ENCODE results near the gene COQ5. TPM values are rescaled to one million over a fixed set of nuclear protein-coding genes. Genes with fewer than 3 reads are reported as not detected.
"Not testable (repeated sequence)": the region's sequence is repeated elsewhere in the genome, so short reads cannot be mapped to it uniquely, and the experiment has no call there.

COQ5 gene
- polyA plus RNA-seq (ENCODE audit: insufficient read length in 4 of 4) = 10 to 100 TPM; 53.9 to 70.1 (median 66.9) TPM

GRCh38 chr12:120528861-120529525 is at the start of gene COQ5:
Gene COQ5, minus strand, starts transcription at chr12:120529158. Its CDS starts 17 bp downstream, at chr12:120529141.
- peak in 3 of 4 donors; percentile 81 to 92 (median 88) for DNase-seq (ENCODE audit: low read depth in 4 of 4, low spot score in 2 of 4)

DNA sequence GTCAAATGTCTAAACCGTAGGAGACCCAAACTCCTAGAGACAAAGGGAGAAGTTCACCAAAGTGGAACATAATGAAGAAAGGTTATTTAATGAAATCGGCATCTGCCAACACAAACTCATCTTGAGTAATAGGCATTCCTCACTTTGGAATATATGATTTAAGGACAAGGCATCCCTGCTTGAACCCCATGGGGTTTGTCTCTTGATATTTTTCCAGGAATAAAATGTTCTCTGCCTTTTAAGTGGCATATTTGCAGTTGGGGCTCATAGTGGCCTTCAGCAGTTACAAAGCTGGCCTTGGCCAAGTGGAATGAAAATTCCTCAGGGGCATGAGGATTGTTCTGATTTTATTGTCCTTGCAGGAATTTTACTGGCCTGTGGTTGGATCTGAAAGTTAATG is 45.1 kb upstream of the COQ5 start:
- no peak for DNase-seq (ENCODE audit: low read depth in 4 of 4, low spot score in 2 of 4)

DNA sequence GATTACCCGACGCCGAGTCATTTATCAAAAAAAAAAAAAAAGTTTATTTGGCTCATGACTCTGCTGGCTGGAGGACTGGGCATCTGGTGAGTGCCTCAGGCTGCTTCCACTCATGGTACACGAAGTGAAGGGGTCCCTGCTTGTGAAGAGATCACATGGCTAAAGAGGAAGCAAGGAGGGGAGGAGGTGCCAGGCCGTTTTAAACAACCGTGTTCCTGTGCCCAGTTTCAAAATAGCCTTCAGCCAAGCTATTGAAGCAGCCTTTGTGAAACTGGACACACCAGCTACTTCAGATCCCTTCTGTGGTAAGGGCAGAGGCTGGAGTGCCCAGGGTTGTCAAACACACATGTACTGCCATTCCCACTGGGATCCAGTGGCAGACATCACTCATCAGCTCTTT is 44.6 kb upstream of the COQ5 start:
- no peak for DNase-seq (ENCODE audit: low read depth in 4 of 4, low spot score in 2 of 4)

- no peak for DNase-seq (ENCODE audit: low read depth in 4 of 4, low spot score in 2 of 4)
Observed at GRCh38 chr12:120571299-120571698, 42.3 kb upstream of the COQ5 start.

GRCh38 chr12:120563495-120563894 is 34.5 kb upstream of the COQ5 start:
- no peak for DNase-seq (ENCODE audit: low read depth in 4 of 4, low spot score in 2 of 4)

DNA sequence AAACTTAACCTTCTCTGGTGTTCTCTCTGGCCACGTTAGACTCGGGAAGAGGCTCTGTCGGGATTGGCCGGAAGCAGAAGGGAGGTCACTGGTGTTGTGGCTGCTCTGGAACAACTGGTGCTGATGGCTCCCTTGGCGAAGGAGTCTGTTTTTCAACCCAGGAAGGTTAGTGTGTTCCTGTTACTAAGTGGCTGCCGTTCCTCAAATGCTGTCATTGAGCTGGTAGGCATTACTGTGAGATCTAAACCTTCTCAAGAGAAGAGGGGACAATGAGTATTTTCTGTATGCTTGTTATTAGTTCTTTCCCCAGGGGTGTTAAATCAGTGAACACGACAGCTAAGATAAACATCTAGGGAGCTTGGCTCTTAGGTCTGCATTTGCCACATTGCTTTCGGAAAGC is 33.9 kb upstream of the COQ5 start:
- DNase-seq (ENCODE audit: low read depth in 4 of 4, low spot score in 2 of 4) = no peak

DNA sequence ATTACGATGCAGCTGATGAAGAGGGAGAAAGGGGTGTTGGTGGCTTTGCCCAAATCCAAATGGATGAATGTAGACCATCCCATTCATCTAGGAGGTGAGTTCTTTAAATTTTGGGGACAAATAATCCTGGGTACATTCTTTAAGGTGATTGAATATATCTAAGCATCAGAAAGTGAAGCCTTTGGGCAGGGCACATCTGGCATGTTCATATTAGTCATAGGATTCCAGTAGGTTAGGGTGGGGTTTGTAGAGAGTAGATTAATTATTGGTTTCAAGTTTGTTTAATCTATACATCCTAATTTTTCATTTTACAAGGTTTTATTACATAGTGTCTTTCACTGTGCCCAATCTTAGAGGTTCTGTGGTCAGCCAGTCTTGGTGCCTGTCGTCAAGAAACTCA is 28.6 kb upstream of the COQ5 start:
- no peak for DNase-seq (ENCODE audit: low read depth in 4 of 4, low spot score in 2 of 4)

DNA sequence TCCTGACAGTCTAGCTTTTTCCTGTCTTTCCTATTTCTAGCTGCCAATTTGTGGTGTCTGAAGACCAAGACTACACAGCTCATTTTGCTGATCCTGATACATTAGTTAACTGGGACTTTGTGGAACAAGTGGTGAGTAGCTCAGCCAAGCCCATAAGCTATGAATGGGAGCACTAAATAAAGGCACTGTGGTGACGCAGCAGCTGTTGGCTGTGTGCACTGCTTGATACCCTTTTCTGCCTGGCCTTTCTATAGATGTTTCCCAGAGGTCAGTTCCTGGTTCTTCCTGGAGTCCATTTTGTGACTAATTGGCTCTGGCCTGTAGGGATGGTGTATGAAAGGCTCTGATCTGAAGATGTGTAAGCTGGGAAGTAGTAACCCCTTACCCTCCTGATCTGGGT is 25.7 kb upstream of the COQ5 start:
- no peak for DNase-seq (ENCODE audit: low read depth in 4 of 4, low spot score in 2 of 4)

DNA sequence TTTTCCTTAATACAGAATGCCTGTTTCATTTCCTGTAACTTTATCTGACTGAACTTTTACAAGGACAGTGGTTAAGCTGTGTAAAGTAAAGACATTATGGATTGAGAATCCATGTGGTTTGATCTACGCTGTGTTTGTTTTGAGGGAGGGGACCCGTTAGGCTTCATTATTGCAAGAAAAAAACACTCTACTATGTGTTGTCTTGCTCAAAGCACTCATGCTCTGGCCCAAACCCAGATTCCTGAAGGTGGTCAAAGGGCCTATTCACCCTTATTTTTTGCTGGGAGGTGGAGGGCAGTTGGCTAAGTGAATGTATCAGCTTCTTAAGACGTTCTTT is 17.1 kb upstream of the COQ5 start:
- DNase-seq (ENCODE audit: low read depth in 4 of 4, low spot score in 2 of 4) = no peak

DNA sequence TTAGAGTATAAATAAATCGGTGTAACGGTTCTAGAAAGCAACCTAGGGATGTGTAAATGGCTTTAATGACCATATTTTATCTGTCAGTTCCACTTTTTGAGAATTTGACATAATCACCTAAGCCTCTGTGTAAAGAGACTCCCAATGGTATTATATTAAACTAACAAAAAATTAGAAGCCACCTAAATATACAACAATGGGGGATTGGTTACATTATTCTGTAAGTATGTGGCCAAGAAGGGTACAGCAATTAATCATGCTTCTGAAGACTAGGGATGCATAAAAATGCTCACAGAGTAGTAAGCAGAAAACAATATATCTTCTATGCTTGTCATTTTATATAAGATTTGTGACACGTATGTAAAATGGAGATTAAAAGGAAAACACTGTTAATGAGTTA is 15.7 kb upstream of the COQ5 start:
- no peak for DNase-seq (ENCODE audit: low read depth in 4 of 4, low spot score in 2 of 4)

- no peak for DNase-seq (ENCODE audit: low read depth in 4 of 4, low spot score in 2 of 4)
Observed at GRCh38 chr12:120542166-120542565, 13.2 kb upstream of the COQ5 start.

DNA sequence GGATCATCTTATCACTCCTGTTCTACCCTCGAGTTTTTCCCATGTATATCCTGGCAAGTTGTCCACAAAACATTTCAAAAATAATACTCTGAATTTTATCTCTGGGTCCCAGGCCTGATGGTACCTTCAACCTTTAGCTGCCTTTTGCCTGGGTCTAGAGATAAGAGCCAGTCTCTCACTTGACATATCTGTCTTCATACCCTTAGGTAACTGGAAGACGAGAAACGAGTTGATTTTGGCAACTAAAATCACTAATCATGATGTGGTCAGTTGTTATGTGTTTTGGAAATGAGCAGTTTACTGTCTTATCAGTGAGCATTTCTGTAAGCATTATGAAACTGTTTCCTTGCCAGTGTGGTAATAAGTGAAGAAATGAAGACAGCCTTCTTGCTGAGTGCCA is 11.5 kb upstream of the COQ5 start:
- DNase-seq (ENCODE audit: low read depth in 4 of 4, low spot score in 2 of 4) = no peak

DNA sequence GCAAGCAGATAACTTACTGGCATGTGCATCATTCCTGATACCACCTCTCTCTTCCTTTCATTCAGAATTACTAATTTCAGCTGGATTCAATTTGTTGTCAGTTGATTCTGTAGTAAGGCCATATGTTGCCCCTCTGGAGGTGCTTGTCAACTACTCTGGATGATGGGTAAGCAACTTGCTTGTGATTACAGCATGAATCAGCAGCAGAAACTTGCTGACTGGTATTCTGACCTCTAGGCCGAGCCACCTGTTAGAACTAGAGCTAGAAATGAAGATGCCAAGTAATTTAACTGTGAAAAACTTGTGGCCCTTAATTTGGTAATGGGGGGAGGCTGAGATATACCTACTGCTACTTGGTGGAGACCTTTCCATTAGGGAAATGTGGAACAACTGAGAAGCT is 10.3 kb upstream of the COQ5 start:
- no peak for DNase-seq (ENCODE audit: low read depth in 4 of 4, low spot score in 2 of 4)

- DNase-seq (ENCODE audit: low read depth in 4 of 4, low spot score in 2 of 4) = no peak
Observed at GRCh38 chr12:120538281-120539156, 9.6 kb upstream of the COQ5 start.

DNA sequence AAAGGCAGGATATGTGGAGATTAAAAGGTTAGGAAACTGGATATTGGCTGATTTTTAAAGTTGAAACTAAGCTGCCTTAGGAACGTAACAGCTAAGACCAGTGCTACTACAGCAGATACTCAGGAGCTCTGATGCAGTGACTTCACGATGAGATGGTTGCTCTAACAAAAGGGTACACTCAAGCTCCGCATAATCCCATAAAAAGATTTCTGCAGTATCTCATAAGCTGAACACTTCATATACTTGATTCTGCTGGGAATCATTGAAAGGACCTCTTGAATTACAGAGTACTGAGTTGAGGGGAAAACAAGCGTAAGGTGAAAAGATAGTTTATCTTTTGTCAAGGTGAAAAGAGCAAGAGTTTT is 8.9 kb upstream of the COQ5 start:
- DNase-seq (ENCODE audit: low read depth in 4 of 4, low spot score in 2 of 4) = no peak

DNA sequence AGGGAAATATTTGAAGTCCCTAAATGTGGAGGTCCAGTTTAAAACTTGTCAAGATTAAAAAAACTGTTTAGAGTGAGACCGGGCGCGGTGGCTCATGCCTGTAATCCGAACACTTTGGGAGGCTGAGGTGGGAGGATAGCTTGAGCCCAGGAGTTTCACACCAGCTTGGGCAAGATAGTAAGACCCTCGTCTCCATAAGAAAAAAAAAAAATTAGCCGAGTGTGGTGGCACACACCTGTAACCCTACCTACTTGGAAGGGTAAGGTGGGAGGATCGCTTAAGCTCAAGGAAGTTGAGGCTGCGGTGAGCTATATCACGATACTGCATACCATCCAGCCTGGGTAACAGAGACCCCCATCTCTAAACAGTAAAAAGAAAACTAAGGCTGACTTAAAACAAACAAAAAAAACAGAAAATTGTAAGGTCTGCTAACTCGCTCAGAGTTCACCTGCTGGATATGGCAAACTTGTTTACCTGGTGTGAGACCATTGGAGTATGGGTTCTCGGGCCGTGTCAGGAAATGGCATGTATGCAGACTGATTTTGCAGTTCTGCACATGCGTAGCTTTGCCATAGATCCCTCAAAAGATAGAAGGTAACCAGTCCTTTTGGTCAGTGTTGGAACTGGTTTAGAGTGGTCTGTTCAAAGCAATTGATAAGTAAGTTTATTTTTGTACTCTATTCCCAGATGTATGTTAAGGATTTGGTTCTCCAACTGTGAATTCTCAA is 7.3 kb upstream of the COQ5 start:
- DNase-seq (ENCODE audit: low read depth in 4 of 4, low spot score in 2 of 4) = no peak

- no peak for DNase-seq (ENCODE audit: low read depth in 4 of 4, low spot score in 2 of 4)
Observed at GRCh38 chr12:120534703-120535655, 6.0 kb upstream of the COQ5 start.

GRCh38 chr12:120534203-120534702 is 5.3 kb upstream of the COQ5 start, which contains the start of gene RNF10:
Gene RNF10, plus strand, starts transcription at chr12:120534356. Its CDS starts 456 bp downstream, at chr12:120534812.
- peak; percentile 85 to 93 (median 89) for DNase-seq (ENCODE audit: low read depth in 4 of 4, low spot score in 2 of 4)

GRCh38 chr12:120532701-120533238 is 3.8 kb upstream of the COQ5 start:
- no peak for DNase-seq (ENCODE audit: low read depth in 4 of 4, low spot score in 2 of 4)

DNA sequence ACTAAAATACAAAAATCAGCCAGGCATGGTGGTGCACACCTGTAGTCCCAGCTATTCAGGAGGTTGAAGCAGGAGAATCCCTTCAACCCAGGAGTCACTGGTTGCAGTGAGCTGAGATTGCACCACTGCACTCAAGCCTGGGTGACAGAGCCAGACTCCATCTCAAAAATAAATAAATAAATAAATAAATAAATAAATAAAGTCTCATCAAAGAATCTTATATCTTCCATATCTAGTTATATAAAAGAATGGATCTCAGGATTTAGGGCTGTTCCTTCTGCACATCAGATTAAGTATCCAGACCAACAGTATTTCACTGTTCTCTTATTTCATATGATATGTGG is 1.4 kb upstream of the COQ5 start:
- DNase-seq (ENCODE audit: low read depth in 4 of 4, low spot score in 2 of 4) = not testable (repeated sequence)
